Calu3 (cell line): ENCODE results near the gene EML6. TPM values are rescaled to one million over a fixed set of nuclear protein-coding genes. Genes with fewer than 3 reads are reported as not detected.

Experiments
- BruUV-seq: library from RNA; stranded (reverse); fragments of 400-500 nt; replicated peaks from 2 replicates; lab custom pipeline; 2021; lab: Mats Ljungman, UMichigan
- CTCF ChIA-PET: fragments of 300-600 bp; sonication (Branson Sonifier 250); formaldehyde crosslinking; loops from one replicate; lab custom pipeline; 2022; ENCODE audit warnings: antibody characterized with exemption; lab: Charles Lee
- DNase-seq: peaks from one replicate; pipeline ENCODE4 v3.0.0; 2022
- H3K27ac Mint-ChIP-seq: one replicate; pipeline ENCODE4 v1.8.0; 2022; ENCODE audit warnings: mixed read lengths; ENCODE audit not compliant: unreplicated experiment
- H3K27me3 Mint-ChIP-seq: one replicate; pipeline ENCODE4 v1.8.0; 2022; ENCODE audit warnings: mixed read lengths; ENCODE audit not compliant: unreplicated experiment
- H3K36me3 Mint-ChIP-seq: one replicate; pipeline ENCODE4 v1.8.0; 2022; ENCODE audit warnings: mild to moderate bottlenecking, moderate library complexity, mixed read lengths; ENCODE audit not compliant: insufficient read depth, unreplicated experiment
- H3K4me1 Mint-ChIP-seq: one replicate; pipeline ENCODE4 v1.8.0; 2022; ENCODE audit warnings: mild to moderate bottlenecking, low read depth, mixed read lengths; ENCODE audit not compliant: unreplicated experiment
- H3K4me3 Mint-ChIP-seq: one replicate; pipeline ENCODE4 v1.8.0; 2022; ENCODE audit warnings: mild to moderate bottlenecking, low read depth, moderate library complexity, mixed read lengths; ENCODE audit not compliant: unreplicated experiment
- H3K9me3 Mint-ChIP-seq: one replicate; pipeline ENCODE4 v1.8.0; 2022; ENCODE audit warnings: low read depth, mixed read lengths; ENCODE audit not compliant: unreplicated experiment
- intact Hi-C: fragments of 100-400 bp; cut with micrococcal nuclease; formaldehyde crosslinking; loops from one replicate; pipeline ENCODE4 v1.10.0; 2022; ENCODE audit not compliant: unreplicated experiment
- total RNA-seq: library from RNA; stranded (reverse); gene quantifications from 2 replicates; pipeline ENCODE4 v1.2.3, GENCODE V29; 2022
- TF ChIP-seq, protein P1 (sequence below): fragments of 200-600 bp; IDR thresholded peaks from one replicate; pipeline ENCODE4 v1.8.0; 2022; ENCODE audit warnings: antibody characterized with exemption; ENCODE audit not compliant: unreplicated experiment

The EML6 gene
- total RNA-seq, 1 experiment from 2014 or later: 0.45 TPM

DNA sequence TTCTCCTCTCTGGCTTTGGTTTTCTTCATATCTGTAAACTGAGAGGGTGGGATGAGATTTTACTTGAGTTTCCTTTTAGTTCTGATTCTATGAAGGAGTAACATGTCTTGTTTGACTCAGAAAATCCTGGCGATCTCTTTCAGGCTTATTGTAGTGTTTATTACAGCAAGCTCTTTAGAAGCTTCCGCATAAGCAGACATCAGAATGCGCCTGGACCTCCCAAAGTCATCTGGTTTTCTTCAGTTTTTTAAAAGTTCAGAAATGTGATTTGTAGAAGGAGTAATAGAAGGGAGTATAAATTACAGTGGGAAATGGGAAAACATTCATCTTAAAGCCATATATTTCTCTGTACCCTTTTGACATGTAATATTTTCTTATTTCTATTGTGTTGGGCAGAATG lies 68.4 kb downstream of the EML6 start:
- Mint-ChIP-seq H3K27me3 (no peaks in the 10 kb centered on the region), H3K4me3 (no peak overlapping the region), H3K36me3 (no peaks in the 10 kb centered on the region), H3K4me1 (peaks cover 9% of the 10 kb centered on the region), H3K27ac (no peak overlapping the region), H3K9me3 (no peaks in the 10 kb centered on the region)
- CTCF ChIA-PET: no interaction called here
- intact Hi-C loops: no loop called here
- TF ChIP-seq, protein P1, sequence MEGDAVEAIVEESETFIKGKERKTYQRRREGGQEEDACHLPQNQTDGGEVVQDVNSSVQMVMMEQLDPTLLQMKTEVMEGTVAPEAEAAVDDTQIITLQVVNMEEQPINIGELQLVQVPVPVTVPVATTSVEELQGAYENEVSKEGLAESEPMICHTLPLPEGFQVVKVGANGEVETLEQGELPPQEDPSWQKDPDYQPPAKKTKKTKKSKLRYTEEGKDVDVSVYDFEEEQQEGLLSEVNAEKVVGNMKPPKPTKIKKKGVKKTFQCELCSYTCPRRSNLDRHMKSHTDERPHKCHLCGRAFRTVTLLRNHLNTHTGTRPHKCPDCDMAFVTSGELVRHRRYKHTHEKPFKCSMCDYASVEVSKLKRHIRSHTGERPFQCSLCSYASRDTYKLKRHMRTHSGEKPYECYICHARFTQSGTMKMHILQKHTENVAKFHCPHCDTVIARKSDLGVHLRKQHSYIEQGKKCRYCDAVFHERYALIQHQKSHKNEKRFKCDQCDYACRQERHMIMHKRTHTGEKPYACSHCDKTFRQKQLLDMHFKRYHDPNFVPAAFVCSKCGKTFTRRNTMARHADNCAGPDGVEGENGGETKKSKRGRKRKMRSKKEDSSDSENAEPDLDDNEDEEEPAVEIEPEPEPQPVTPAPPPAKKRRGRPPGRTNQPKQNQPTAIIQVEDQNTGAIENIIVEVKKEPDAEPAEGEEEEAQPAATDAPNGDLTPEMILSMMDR: no peak
- no TSS peak for BruUV-seq
- no peak for DNase-seq

DNA sequence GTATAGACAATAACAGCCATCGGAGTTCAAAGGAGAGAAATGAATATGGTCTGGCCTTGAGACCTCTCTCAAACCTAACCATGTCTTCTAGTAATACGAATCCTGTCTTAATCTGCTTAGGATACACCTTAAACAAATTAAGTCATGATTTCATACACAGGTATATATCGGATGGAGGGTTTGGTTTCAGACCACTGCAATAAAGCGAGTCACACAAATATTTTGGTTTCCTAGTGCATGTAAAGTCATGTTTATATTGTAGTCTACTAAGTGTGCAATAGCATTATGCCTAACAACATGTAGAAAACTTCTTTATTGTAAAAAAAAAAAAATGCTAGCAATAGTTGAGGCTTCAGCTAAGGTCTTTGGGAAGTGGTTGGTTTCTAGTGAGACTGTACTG lies 73.8 kb downstream of the EML6 start:
- TF ChIP-seq, protein P1: no peak
- Mint-ChIP-seq H3K4me3 (no peak overlapping the region), H3K4me1 (no peaks in the 10 kb centered on the region), H3K9me3 (no peaks in the 10 kb centered on the region), H3K27ac (no peak overlapping the region), H3K36me3 (no peaks in the 10 kb centered on the region), H3K27me3 (no peaks in the 10 kb centered on the region)
- DNase-seq: no peak
- intact Hi-C loops: no loop called here
- no TSS peak for BruUV-seq
- CTCF ChIA-PET: no interaction called here

DNA sequence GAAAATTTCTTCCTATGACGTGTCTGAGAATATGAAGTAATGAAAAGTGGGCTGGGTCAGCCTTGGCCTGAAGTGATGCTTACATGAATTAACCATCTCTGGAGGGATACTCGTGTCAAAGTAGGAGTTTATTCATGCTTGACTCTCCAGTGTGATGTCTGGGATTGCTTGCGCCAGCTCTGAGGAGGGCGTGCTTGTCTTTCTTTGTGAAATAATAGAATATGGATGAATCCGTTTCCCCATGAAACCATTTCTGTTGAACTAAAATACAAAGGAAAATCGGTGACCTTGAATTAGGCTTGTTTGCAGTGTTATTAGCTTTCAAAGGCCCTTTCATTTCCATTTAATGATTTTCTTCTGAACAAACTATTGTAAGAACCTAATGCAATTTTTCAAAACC lies 77.9 kb downstream of the EML6 start:
- no peaks in the 10 kb centered on the region for H3K27me3 Mint-ChIP-seq
- no TSS peak for BruUV-seq
- no peak overlapping the region for H3K27ac Mint-ChIP-seq
- H3K4me3 Mint-ChIP-seq: no peak overlapping the region
- TF ChIP-seq, protein P1: no peak
- H3K9me3 Mint-ChIP-seq: no peaks in the 10 kb centered on the region
- no peak for DNase-seq
- CTCF ChIA-PET: no interaction called here
- no peaks in the 10 kb centered on the region for H3K36me3 Mint-ChIP-seq
- intact Hi-C loops: no loop called here
- H3K4me1 Mint-ChIP-seq: no peaks in the 10 kb centered on the region

DNA sequence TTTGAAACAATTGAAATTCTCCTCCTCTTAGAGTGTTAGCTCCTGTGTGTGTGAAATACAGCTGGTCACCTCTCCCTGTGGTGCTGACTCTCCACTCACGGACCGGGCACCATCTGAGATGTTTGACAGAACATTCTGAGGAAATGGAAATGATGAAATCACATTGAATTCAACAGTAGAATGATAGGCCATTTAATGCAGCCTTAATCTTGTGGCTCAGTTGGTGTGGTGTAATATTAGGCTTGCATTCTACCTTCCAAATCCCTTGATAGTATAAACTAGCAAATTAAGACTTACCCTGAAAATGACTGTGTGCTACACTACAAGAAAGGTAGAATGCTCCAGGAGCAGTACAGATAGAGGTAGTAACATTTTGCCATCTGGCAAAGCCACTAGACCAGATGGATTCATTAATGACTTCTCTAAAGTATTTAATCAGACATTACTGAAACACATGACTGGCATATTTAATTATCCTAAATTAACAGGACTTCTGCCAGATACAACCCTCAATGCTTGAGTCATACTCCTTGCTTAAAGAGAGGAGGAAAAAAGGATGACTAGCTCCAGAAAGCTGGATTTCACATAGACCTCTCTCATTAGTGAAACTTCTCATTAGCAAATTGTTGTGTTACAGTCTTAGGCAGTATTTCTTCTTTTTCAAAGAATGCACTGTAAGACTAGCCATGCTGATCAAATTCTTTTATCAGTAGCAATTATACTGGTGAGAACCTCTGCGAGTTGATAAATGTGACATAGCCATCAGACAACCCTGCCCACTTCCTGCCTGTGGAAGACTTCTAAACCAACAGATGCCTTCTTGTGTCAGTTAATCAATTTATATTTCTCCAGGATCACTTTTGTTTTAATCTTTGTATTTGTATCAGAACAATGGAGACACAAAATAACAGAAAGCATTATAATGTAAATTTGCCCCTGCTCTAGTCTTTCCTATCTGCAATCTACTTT lies 80.6 kb downstream of the EML6 start:
- BruUV-seq: no TSS peak
- CTCF ChIA-PET: no interaction called here
- DNase-seq: no peak

More for the DNA sequence above, 80.6 kb downstream of the EML6 start:
- Mint-ChIP-seq H3K4me1 (no peaks in the 10 kb centered on the region), H3K36me3 (no peaks in the 10 kb centered on the region), H3K27me3 (no peaks in the 10 kb centered on the region), H3K27ac (no peak overlapping the region), H3K4me3 (no peak overlapping the region), H3K9me3 (no peaks in the 10 kb centered on the region)
- intact Hi-C loops: no loop called here
- TF ChIP-seq, protein P1: no peak
